Activated naive CD8-positive, alpha-beta T cell treated with anti-CD3 and anti-CD28 coated beads, Interleukin-2, amount 10 ng/mL, durations not matched to agents 7 days and 5 days (primary cell): ENCODE measurements around the gene GALR2. TPM values are rescaled to one million over a fixed set of nuclear protein-coding genes. Genes with fewer than 3 reads are reported as not detected.

ENCODE experiments used
- ATAC-seq: fragments of 150-1000 bp; cut with Tn5 transposase; one replicate; pipeline ENCODE4 v1.10.0; 2021; ENCODE audit warnings: low read depth, moderate library complexity
- POLR2A ChIA-PET: fragments of 350-600 bp; sonication (Branson Sonifier 250); formaldehyde crosslinking; loops from one replicate; lab custom pipeline; 2021; ENCODE audit warnings: antibody characterized with exemption; lab: Charles Lee
- DNase-seq: peaks from one replicate; pipeline ENCODE4 v3.0.0; 2021
- H3K27ac Mint-ChIP-seq: one replicate; pipeline ENCODE4 v1.8.0; 2022; ENCODE audit warnings: mild to moderate bottlenecking, mixed read lengths
- H3K27me3 Mint-ChIP-seq: one replicate; pipeline ENCODE4 v1.8.0; 2022; ENCODE audit warnings: mild to moderate bottlenecking, moderate library complexity, mixed read lengths
- H3K36me3 Mint-ChIP-seq: one replicate; pipeline ENCODE4 v1.8.0; 2021; ENCODE audit warnings: mild to moderate bottlenecking, mixed read lengths
- H3K4me1 Mint-ChIP-seq: one replicate; pipeline ENCODE4 v1.8.0; 2021; ENCODE audit warnings: mixed read lengths
- H3K4me3 Mint-ChIP-seq: one replicate; pipeline ENCODE4 v1.8.0; 2022; ENCODE audit warnings: mild to moderate bottlenecking, moderate library complexity, mixed read lengths
- H3K9me3 Mint-ChIP-seq: one replicate; pipeline ENCODE4 v1.8.0; 2021; ENCODE audit warnings: mixed read lengths
- microRNA-seq: library from miRNA; unstranded; fragments of <30 nt; microRNA quantifications from one replicate; pipeline ENCODE4 v1.2.0, GENCODE V29; 2022
- total RNA-seq, 2 experiments: library from RNA; stranded (reverse); gene quantifications; one replicate each; pipeline ENCODE4 v1.2.3, GENCODE V29; 2021

GALR2 gene
- total RNA-seq, 2 experiments from 2014 or later, result not detected

GRCh38 chr17:76123191-76123499 is 48.6 kb downstream of the GALR2 start:
- ATAC-seq, result no peak

GRCh38 chr17:76123749-76124581 is 49.4 kb downstream of the GALR2 start:
- H3K27ac Mint-ChIP-seq, result peak overlapping the region; percentile 60
- no peak for ATAC-seq
- no peaks in the 10 kb centered on the region for H3K9me3 Mint-ChIP-seq
- H3K4me1 Mint-ChIP-seq, result peaks cover 32% of the 10 kb centered on the region
- POLR2A ChIA-PET, result interaction anchor here (4.0 to 11.9 kb wide), 4 partner anchors 20 to 156 kb away, joined by 35 to 244 read pairs (median 48); partner anchors contain the start of genes FOXJ1 and UBALD2
- H3K27me3 Mint-ChIP-seq, result no peaks in the 10 kb centered on the region
- H3K36me3 Mint-ChIP-seq, result no peaks in the 10 kb centered on the region
- DNase-seq, result no peak
- H3K4me3 Mint-ChIP-seq, result peak overlapping the region; percentile 7

More at GRCh38 chr17:76123191-76123499, 48.6 kb downstream of the GALR2 start:
- Mint-ChIP-seq H3K9me3 (no peaks in the 10 kb centered on the region), H3K27ac (peak overlapping the region; percentile 60), H3K4me1 (peaks cover 30% of the 10 kb centered on the region), H3K27me3 (no peaks in the 10 kb centered on the region), H3K4me3 (peak overlapping the region; percentile 7), H3K36me3 (no peaks in the 10 kb centered on the region)
- no peak for DNase-seq
- POLR2A ChIA-PET, result interaction anchor here (4.0 to 11.9 kb wide), 4 partner anchors 21 to 157 kb away, joined by 35 to 244 read pairs (median 48); partner anchors contain the start of genes FOXJ1 and UBALD2

GRCh38 chr17:76124582-76125390 is 50.2 kb downstream of the GALR2 start:
- no peaks in the 10 kb centered on the region for H3K27me3 Mint-ChIP-seq
- H3K4me1 Mint-ChIP-seq, result peaks cover 36% of the 10 kb centered on the region
- H3K27ac Mint-ChIP-seq, result no peak overlapping the region
- H3K36me3 Mint-ChIP-seq, result no peaks in the 10 kb centered on the region
- H3K9me3 Mint-ChIP-seq, result no peaks in the 10 kb centered on the region
- POLR2A ChIA-PET, result interaction anchor here (2.4 to 11.9 kb wide), 6 partner anchors 11 to 155 kb away, joined by 9 to 244 read pairs (median 40); partner anchors contain the start of genes FOXJ1 and UBALD2
- no peak for ATAC-seq
- no peak overlapping the region for H3K4me3 Mint-ChIP-seq
- DNase-seq, result no peak

GRCh38 chr17:76125391-76125675 is 50.8 kb downstream of the GALR2 start:
- H3K27ac Mint-ChIP-seq, result no peak overlapping the region
- POLR2A ChIA-PET, result interaction anchor here (1.0 to 11.9 kb wide), 6 partner anchors 10 to 154 kb away, joined by 3 to 244 read pairs (median 28); partner anchors contain the start of genes FOXJ1 and UBALD2
- H3K36me3 Mint-ChIP-seq, result no peaks in the 10 kb centered on the region
- no peak for ATAC-seq
- no peak for DNase-seq
- peaks cover 36% of the 10 kb centered on the region for H3K4me1 Mint-ChIP-seq
- H3K9me3 Mint-ChIP-seq, result no peaks in the 10 kb centered on the region
- no peak overlapping the region for H3K4me3 Mint-ChIP-seq
- H3K27me3 Mint-ChIP-seq, result no peaks in the 10 kb centered on the region

- DNase-seq (no peak), ATAC-seq (no peak)
- Mint-ChIP-seq H3K27me3 (no peaks in the 10 kb centered on the region), H3K9me3 (no peaks in the 10 kb centered on the region), H3K27ac (peak overlapping the region; percentile 88), H3K4me1 (peaks cover 33% of the 10 kb centered on the region), H3K36me3 (no peaks in the 10 kb centered on the region), H3K4me3 (peak overlapping the region; percentile 10)
- POLR2A ChIA-PET, result interaction anchor here (1.0 to 11.9 kb wide), 7 partner anchors 9 to 154 kb away, joined by 3 to 244 read pairs (median 9); partner anchors contain the start of genes FOXJ1 and UBALD2
Observed at GRCh38 chr17:76125922-76126321, 51.3 kb downstream of the GALR2 start.

Small RNA genes within 50 kb of the gene (microRNA-seq; reads per million reads assigned to microRNA genes)
- gene MIR6868, result not detected

Other genes starting within 250 kb of the GALR2 start
- 100 to 1,000 TPM; 221 to 222 TPM for gene UNC13D, start 230.4 kb upstream of the GALR2 start, total RNA-seq
- 100 to 1,000 TPM; 107 TPM for gene WBP2, start 219.4 kb upstream of the GALR2 start, total RNA-seq
- gene TRIM47, start 196.2 kb upstream of the GALR2 start, total RNA-seq, result 10 to 100 TPM; 23.2 to 27.9 TPM
- gene TRIM65, start 177.8 kb upstream of the GALR2 start, total RNA-seq, result 10 to 100 TPM; 35.3 to 36.3 TPM
- 100 to 1,000 TPM; 111 to 119 TPM for gene MRPL38, start 169.9 kb upstream of the GALR2 start, total RNA-seq
- gene FBF1, start 133.7 kb upstream of the GALR2 start, total RNA-seq, result 10 to 100 TPM; 28.5 to 36.0 TPM
- 10 to 100 TPM; 28.3 to 30.2 TPM for gene ACOX1, start 95.6 kb upstream of the GALR2 start, total RNA-seq
- 10 to 100 TPM; 15.9 to 17.1 TPM for gene TEN1, start 95.5 kb upstream of the GALR2 start, total RNA-seq
- 1 to 10 TPM; 7.5 to 8.2 TPM for gene CDK3, start 73.9 kb upstream of the GALR2 start, total RNA-seq
- gene EVPL, start 47.5 kb upstream of the GALR2 start, total RNA-seq, result under 1 TPM; 0.78 to 0.85 TPM
- gene SRP68, start 2.3 kb upstream of the GALR2 start, total RNA-seq, result 10 to 100 TPM; 81.6 to 83.0 TPM
- gene ZACN, start 4.4 kb downstream of the GALR2 start, total RNA-seq, result not detected
- gene EXOC7, start 29.0 kb downstream of the GALR2 start, total RNA-seq, result 100 to 1,000 TPM; 163 to 164 TPM
- gene FOXJ1, start 66.5 kb downstream of the GALR2 start, total RNA-seq, result 1 to 10 TPM; 5.4 to 5.8 TPM
- gene RNF157, start 165.7 kb downstream of the GALR2 start, total RNA-seq, result 100 to 1,000 TPM; 103 to 110 TPM
- gene UBALD2, start 190.6 kb downstream of the GALR2 start, total RNA-seq, result 100 to 1,000 TPM; 344 to 375 TPM
- gene QRICH2, start 233.5 kb downstream of the GALR2 start, total RNA-seq, result 1 to 10 TPM; 3.7 to 4.7 TPM